Fibroblast of mammary gland (primary cell): ENCODE results near the gene ZCWPW1.

ENCODE experiments used
- DNase-seq: peaks from one replicate; pipeline ENCODE4 v3.0.0-alpha.2; 2010; ENCODE audit warnings: low read depth
- H3K4me3 ChIP-seq: 2 replicates; pipeline ENCODE4 v1.5.1; 2011; ENCODE audit warnings: low read depth, mild to moderate bottlenecking, low read length, moderate library complexity; ENCODE audit not compliant: control insufficient read depth
- CTCF ChIP-seq: conservative IDR thresholded peaks from 2 replicates; pipeline ENCODE4 v1.5.1; 2011; ENCODE audit warnings: low read depth, low read length, inconsistent platforms; ENCODE audit not compliant: control insufficient read depth, insufficient read depth

Gene ZCWPW1

GRCh38 chr7:100400041-100400440 lies 28.5 kb downstream of the ZCWPW1 start:
- no peak for DNase-seq
- H3K4me3 ChIP-seq = no peak overlapping the region
- no peak for TF ChIP-seq CTCF

DNA sequence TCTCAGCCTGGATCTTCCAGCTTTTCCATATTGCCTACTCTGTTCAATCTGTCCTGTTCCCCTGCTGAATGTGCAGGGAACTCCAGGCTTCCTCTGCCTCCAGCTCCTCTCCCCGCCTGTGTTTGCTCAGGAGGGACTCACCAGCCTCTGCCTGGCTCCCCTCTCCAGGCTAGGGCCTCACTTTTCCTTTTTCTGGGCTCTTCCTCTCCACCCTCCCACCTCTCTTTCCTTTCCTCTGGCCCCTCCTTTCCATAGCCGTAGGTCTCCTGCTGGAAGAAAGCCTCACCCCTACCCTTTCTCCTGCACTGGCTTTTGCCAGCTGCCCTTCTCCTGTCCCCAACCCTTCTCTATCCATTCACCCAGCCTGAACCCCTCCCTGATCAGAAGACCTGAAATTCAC lies 30.3 kb downstream of the ZCWPW1 start:
- DNase-seq = no peak
- TF ChIP-seq CTCF = no peak
- no peak overlapping the region for H3K4me3 ChIP-seq

- no peak for DNase-seq
- TF ChIP-seq CTCF = no peak
- no peak overlapping the region for H3K4me3 ChIP-seq
These were observed 31.0 kb downstream of the ZCWPW1 start for GRCh38 chr7:100397315-100398081.

DNA sequence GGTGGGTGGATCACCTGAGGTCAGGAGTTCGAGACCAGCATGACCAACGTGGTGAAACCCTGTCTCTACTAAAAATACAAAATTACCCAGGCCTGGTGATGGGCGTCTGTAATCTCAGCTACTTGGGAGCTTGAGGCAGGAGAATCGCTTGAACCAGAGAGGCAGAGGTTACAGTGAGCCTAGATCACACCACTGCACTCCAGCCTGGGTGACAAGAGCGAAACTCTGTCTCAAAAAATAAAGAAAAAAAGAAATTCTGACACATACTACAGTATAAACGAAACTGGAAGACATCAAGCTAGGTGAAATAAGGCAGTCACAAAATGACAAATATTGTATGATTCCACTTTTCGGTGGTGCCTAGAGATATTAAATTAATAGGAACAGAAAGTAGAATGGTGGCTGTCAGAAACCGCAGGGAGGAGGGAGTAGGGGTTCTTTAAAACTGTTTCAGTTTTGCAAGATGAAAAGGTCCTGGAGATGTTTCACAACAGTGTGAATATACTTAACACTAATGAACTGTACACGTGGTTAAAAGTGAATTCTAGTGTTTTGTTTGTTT lies 32.0 kb downstream of the ZCWPW1 start:
- no peak for DNase-seq
- no peak overlapping the region for H3K4me3 ChIP-seq
- TF ChIP-seq CTCF = no peak

- no peak for TF ChIP-seq CTCF
- no peak for DNase-seq
- no peak overlapping the region for H3K4me3 ChIP-seq
These were observed 34.4 kb downstream of the ZCWPW1 start for GRCh38 chr7:100394077-100394476.

GRCh38 chr7:100393233-100393905 lies 35.1 kb downstream of the ZCWPW1 start:
- no peak for TF ChIP-seq CTCF
- no peak overlapping the region for H3K4me3 ChIP-seq
- DNase-seq = no peak
